ENCODE results near the gene IL19.
A peak's percentile ranks its signal among the peaks of the same experiment; 100 is the strongest.
"Not testable (repeated sequence)": the region's sequence is repeated elsewhere in the genome, so short reads cannot be mapped to it uniquely, and the experiment has no call there.

The IL19 gene

GRCh38 chr1:206778031-206778430 is 7.5 kb downstream of the IL19 start:
- DNase-seq = no peak

GRCh38 chr1:206778911-206779310 is 8.3 kb downstream of the IL19 start:
- not testable (repeated sequence) for DNase-seq

DNA sequence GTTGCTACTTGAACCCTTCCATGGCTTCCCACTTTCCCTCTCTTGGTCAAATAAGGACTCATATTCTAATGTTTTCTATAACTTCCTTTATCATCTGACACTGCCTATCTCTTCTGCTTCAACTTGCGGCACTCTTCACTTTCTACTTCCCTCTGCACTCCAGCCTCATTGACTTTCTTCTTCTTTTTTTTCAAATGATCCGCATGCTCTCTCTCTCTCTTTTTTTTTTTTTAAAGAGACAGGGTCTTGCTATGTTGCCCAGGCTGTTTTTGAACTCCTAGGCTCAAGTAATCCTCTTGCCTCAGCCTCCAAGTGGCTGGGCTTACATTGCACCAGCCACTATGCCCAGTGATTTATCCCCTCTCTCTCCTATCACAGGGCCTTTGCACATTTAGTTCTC is 9.1 kb downstream of the IL19 start:
- DNase-seq = no peak

GRCh38 chr1:206782448-206782847 is 11.9 kb downstream of the IL19 start:
- DNase-seq = no peak

DNA sequence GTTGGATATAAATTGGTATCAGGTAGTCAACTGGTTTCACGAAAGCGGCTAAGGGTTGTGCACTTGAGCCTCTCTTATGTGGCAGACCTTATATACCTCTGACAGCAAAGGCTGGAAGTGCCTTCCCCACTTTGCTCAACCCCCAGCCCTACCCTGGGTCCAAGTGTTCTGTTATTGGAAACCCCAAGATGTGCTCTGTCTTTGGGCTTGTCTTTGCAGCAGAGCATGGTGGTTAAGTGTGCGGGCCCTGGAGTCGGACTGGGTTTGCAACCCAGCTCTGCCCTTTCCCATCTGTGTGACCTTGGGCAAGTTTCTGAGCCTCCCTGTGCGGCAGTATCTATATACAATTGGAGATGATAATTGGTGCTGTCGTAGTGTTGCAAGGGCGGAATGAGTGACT is 12.9 kb downstream of the IL19 start:
- DNase-seq = no peak

- peak; percentile 90 to 92 for DNase-seq
These were observed 13.9 kb downstream of the IL19 start for GRCh38 chr1:206784471-206784903.

DNA sequence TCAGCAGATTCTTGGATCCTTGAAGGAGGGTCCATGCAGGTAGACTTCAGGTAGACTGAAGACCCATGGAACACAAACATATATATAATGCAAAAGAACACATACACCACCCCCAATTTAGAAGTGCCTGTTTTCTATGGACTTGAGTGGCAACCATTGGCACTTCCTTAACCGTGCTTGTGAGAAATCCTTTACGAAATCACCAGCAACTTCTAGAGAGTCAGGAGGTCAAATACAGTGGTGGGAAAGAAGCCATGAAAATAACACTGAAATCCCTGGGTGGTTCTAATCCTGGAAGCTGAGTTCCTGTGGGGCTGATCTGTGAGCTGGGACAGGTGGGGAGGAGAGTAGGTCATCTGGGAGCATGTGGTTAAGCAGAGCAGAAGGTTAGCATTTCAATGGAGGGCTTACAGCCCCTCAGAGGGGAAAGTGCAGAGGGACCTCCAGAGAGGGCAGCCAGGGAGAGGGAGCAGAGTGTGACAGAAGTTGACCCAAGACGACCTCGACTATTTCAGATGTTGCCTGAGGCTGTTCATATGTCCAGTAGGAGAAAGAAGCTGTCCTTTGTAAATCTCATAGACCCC is 14.7 kb downstream of the IL19 start:
- no peak for DNase-seq

GRCh38 chr1:206786212-206786886 is 15.8 kb downstream of the IL19 start:
- no peak for DNase-seq

DNA sequence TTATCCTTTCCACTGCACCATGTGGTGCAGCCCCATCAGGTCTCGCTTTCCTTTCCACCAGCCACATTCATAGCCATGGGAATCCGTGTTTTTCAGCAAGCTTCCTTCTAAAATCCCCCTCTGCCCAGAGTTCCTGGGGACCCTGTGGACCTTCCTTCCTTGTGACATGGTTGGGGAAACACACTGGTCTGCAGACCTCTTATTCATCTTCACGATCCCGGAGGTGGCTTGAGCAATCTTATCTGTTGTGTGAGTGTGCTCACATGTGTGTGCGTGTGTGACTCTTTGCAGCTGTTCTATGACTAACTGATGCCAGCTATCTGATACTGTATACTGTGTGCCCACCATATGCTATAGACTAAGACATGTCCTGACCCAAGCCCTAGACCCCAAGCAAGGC is 17.3 kb downstream of the IL19 start:
- DNase-seq = no peak

- no peak for DNase-seq
These were observed 18.0 kb downstream of the IL19 start for GRCh38 chr1:206788487-206789050.

GRCh38 chr1:206790502-206791250 is 20.1 kb downstream of the IL19 start:
- no peak for DNase-seq

DNA sequence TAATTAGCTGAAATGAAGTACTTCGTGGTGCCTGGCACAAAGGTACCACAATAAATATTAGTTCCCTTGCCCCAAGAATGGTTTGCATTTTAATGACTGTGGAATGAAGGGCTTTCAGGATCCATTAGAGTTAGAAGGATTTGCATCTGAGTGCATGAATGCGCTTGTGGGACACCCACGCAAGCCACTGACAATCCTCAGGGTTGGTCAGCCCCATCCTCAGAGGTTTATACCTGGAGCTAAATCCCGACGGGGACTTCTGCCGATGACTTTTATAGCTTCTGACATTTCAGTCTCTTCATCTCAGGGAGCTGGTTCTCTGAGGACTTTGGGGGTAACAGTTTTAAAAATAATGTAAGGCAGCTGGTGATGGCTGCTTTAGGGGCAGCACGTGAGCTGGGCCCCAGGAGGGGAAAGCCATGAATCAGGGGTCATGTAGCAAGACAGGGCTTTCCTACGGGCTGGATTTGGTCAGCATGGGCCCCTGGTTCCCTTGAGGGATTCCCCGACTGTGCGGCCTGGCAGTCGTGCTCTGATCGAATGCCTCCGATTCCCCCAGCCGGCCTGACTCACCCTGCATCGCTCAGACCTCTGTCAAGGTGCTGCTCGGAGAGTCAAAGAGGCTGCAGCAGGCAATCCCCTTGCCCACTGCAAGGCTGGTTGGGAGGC is 22.5 kb downstream of the IL19 start:
- no peak for DNase-seq

DNA sequence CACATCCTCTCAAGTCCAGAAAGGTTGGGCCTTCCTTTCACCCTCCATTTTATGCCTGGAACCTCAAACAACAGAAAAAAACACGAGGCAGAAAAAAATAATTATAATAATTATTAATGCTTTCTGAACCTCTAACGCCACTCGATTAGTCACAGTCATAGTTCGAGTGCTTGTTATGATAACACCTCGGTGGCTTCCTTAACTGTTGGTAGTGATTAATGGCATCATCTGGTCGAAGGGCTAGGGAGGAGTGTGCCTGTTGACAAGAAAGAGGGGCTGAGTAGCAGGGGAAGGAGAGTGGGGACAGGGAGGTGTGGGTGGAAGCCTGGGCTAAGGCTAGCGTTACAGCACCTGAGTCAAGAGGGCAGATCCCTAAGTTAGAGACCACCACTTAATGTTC is 23.0 kb downstream of the IL19 start:
- no peak for DNase-seq

DNA sequence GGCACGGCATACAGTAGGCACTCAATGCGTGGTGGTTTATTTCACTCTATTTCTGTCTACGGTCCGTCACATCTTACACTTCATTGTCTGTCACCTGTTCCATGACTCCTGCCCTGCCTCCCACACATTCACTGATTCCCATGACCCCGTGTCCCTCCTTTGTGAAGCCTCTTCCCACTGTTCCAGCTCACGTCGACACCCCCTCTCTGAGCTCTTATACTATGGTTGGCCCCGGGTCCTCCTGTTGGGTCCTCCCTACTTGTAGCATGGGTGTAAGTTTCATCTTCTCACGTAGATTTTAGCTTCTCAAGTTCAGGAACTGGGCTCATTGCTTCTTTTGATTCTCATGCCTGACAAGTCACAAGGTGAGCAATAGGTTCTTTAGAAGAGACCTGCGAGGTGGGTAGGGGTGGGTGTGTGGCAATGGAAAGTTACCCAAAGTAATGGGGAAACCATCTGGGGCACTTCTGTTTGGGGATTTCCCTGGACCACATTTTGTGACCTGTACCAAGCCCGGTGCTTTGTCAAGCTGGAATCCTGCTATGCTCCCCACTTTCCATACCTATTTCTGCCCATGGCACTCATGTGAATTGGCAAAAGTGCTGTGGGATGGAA is 23.8 kb downstream of the IL19 start:
- peak; percentile 56 to 65 for DNase-seq

GRCh38 chr1:206796116-206796515 is 25.5 kb downstream of the IL19 start:
- no peak for DNase-seq

- no peak for DNase-seq
These were observed 26.4 kb downstream of the IL19 start for GRCh38 chr1:206796981-206797402.

GRCh38 chr1:206797534-206798383 is 27.2 kb downstream of the IL19 start:
- no peak for DNase-seq

GRCh38 chr1:206798384-206798996 is 27.9 kb downstream of the IL19 start:
- DNase-seq = no peak

- DNase-seq = no peak
These were observed 28.7 kb downstream of the IL19 start for GRCh38 chr1:206799311-206799710.

DNA sequence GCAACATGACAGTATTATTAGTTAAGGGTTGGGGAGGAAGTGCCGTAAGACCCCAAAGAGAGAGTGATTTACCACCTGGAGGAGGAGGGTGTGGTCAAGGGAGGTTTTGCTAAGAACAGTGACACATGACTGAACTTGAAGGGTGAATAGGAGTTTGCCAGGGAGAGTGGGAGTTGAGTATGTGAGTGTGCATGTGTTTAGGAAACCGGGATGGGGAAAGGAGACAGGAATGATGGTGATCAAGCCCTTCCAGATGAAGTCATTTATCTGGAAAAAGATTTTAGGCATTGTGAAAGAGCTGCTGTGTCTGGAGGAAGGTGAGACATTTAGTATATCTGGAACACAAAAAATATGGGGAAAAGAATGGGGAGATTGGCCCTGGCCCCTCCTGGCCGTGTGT is 29.8 kb downstream of the IL19 start:
- no peak for DNase-seq

- DNase-seq = no peak
These were observed 30.3 kb downstream of the IL19 start for GRCh38 chr1:206800891-206801290.
